GM12878 (cell line): ENCODE results near the gene EVX2. TPM values are rescaled to one million over a fixed set of nuclear protein-coding genes. Genes with fewer than 3 reads are reported as not detected.

Source experiments
- ATAC-seq: fragments of 200-7000 bp; cut with Tn5 transposase; 3 replicates; pipeline ENCODE4 v1.9.1; 2020; ENCODE audit warnings: mild to moderate bottlenecking, moderate library complexity
- BruUV-seq: library from RNA; stranded (reverse); fragments of 400-500 nt; replicated peaks from 2 replicates; lab custom pipeline; 2021; lab: Mats Ljungman, UMichigan
- CTCF ChIA-PET: fragments of 300-600 bp; sonication (Branson Sonifier 250); formaldehyde crosslinking; extraction: SDS; loops from one replicate; lab custom pipeline; 2021; ENCODE audit warnings: inconsistent platforms; lab: Yijun Ruan, JAX
- POLR2A ChIA-PET: fragments of 350-600 bp; formaldehyde crosslinking; extraction: SDS; loops from one replicate; lab custom pipeline; 2021; ENCODE audit warnings: inconsistent platforms; lab: Charles Lee
- RAD21 ChIA-PET: fragments of 300-600 bp; sonication (Branson Sonifier 250); formaldehyde crosslinking; loops from one replicate; lab custom pipeline; 2023; ENCODE audit warnings: antibody characterized with exemption; ENCODE audit not compliant: unreplicated experiment; lab: Charles Lee
- SMC1A ChIA-PET: fragments of 300-600 bp; sonication (Branson Sonifier 250); formaldehyde crosslinking; loops from one replicate; lab custom pipeline; 2023; ENCODE audit not compliant: unreplicated experiment, uncharacterized antibody; lab: Charles Lee
- DNase-seq: peaks from one replicate; pipeline ENCODE4 v3.0.0-alpha.2; 2011; ENCODE audit warnings: low read depth, low spot score
- FAIRE-seq: peaks from 3 replicates; lab custom pipeline; 2011; peaks lifted over from hg19 to GRCh38; lab: Jason Lieb, UNC
- H2AFZ ChIP-seq: 2 replicates; pipeline ENCODE4 v1.6.0; 2011; ENCODE audit warnings: low read depth, low read length, control low read depth; ENCODE audit not compliant: control insufficient read depth
- H3K27ac ChIP-seq: 2 replicates; pipeline ENCODE4 v1.5.1; 2011; ENCODE audit warnings: control low read depth; ENCODE audit not compliant: control insufficient read depth, insufficient read depth
- H3K27me3 ChIP-seq, 2 experiments: replicated peaks in 1 of 2; 2 replicates each; pipeline versions ENCODE4 v1.6.0 to v1.6.1; 2011; ENCODE audit warnings: low read length in 1 of 2; ENCODE audit not compliant: control insufficient read depth in 2 of 2, insufficient read depth in 2 of 2
- H3K36me3 ChIP-seq, 2 experiments: 2 replicates each; pipeline ENCODE4 v1.5.1; 2011; ENCODE audit warnings: low read length in 1 of 2; ENCODE audit not compliant: control insufficient read depth in 2 of 2, insufficient read depth in 2 of 2
- H3K4me1 ChIP-seq: 2 replicates; pipeline ENCODE4 v1.6.1; 2011; ENCODE audit warnings: mild to moderate bottlenecking, low read length, moderate library complexity, mixed read lengths; ENCODE audit not compliant: control insufficient read depth, insufficient read depth
- H3K4me2 ChIP-seq: 2 replicates; pipeline ENCODE4 v1.6.0; 2011; ENCODE audit warnings: control low read depth; ENCODE audit not compliant: control insufficient read depth, insufficient read depth
- H3K4me3 ChIP-seq: fragments of 200-600 bp; sonication (generic); 2 replicates; pipeline ENCODE4 v1.5.1; 2016
- H3K79me2 ChIP-seq: 2 replicates; pipeline ENCODE4 v1.6.0; 2011; ENCODE audit warnings: low read length; ENCODE audit not compliant: control insufficient read depth, insufficient read depth
- H3K9ac ChIP-seq: 2 replicates; pipeline ENCODE4 v1.8.0; 2011; ENCODE audit warnings: low read length, control low read depth, mixed read lengths; ENCODE audit not compliant: control insufficient read depth, insufficient read depth
- H3K9me3 ChIP-seq: replicated peaks from 3 replicates; pipeline ENCODE4 v1.5.1; 2011; ENCODE audit warnings: mild to moderate bottlenecking, low read length; ENCODE audit not compliant: control insufficient read depth, insufficient read depth
- H4K20me1 ChIP-seq: 2 replicates; pipeline ENCODE4 v1.6.0; 2011; ENCODE audit not compliant: control insufficient read depth, insufficient read depth
- EGR1 ChIP-seq, 2 experiments: IDR thresholded peaks; 1 replicate in 1 of 2; 2 replicates in 1 of 2; pipeline ENCODE4 v1.6.1; 2011 to 2012; ENCODE audit warnings: low read depth in 2 of 2, low read length in 2 of 2, borderline replicate concordance in 1 of 2, mild to moderate bottlenecking in 1 of 2, moderate library complexity in 1 of 2
- ESRRA ChIP-seq: IDR thresholded peaks from 2 replicates; pipeline ENCODE4 v1.6.1; 2012; ENCODE audit warnings: mild to moderate bottlenecking, low read length, improper control_type of control experiment
- NFYB ChIP-seq: IDR thresholded peaks from 2 replicates; pipeline ENCODE4 v1.6.1; 2011; ENCODE audit warnings: low read depth, mild to moderate bottlenecking, low read length, improper control_type of control experiment, moderate library complexity; ENCODE audit not compliant: insufficient read depth
- ZNF274 ChIP-seq: IDR thresholded peaks from one replicate; pipeline ENCODE4 v1.8.0; 2011; ENCODE audit not compliant: insufficient read length, insufficient read depth
- WGBS: methylation state at CpG from one replicate; pipeline ENCODE4 v1.1.6; 2016; ENCODE audit warnings: low lambda C conversion rate; ENCODE audit not compliant: insufficient replicate concordance, insufficient coverage; ENCODE audit errors: missing lambda C conversion rate; 5-methylcytosine and 5-hydroxymethylcytosine counted together
- in situ Hi-C: fragments of 300-500 bp; cut with MboI; formaldehyde crosslinking; loops from 9 replicates; pipeline ENCODE4 v1.14.3; 2018; ENCODE audit warnings: mixed read lengths
- intact Hi-C: fragments of 100-400 bp; cut with micrococcal nuclease; formaldehyde crosslinking; loops from one replicate; pipeline ENCODE4 v1.14.2; 2022; ENCODE audit not compliant: unreplicated experiment
- polyA plus RNA-seq, 11 experiments: library from polyadenylated mRNA; depleted of rRNA in 4 of 11; unstranded in 6 of 11; stranded (reverse) in 5 of 11; fragments of >200 nt; fragmentation: Nextera tagmentation in 4 of 11; fragmentation: Illumina TruSeq in 1 of 11; extraction: Ambion mirVana in 4 of 11; extraction: Trizol in 1 of 11; gene quantifications; 1 replicate in 1 of 11; 2 replicates in 10 of 11; pipeline versions ENCODE4 v1.2.1 to v1.2.3, GENCODE V29; 2011 to 2016; ENCODE audit warnings: inconsistent platforms in 2 of 11, missing spikeins in 2 of 11, low read depth in 1 of 11
- total RNA-seq, 4 experiments: library from RNA; depleted of rRNA in 3 of 4; stranded (reverse); fragments of >200 nt in 3 of 4; fragmentation: Illumina TruSeq in 1 of 4; extraction: Trizol in 1 of 4; gene quantifications; 2 replicates each; pipeline versions ENCODE4 v1.2.1 to v1.2.3, GENCODE V29; 2013 to 2021
- TF ChIP-seq, protein P1 (sequence below): fragments of 450-650 bp; IDR thresholded peaks from 2 replicates; pipeline ENCODE4 v1.6.1; 2017; ENCODE audit warnings: mild to moderate bottlenecking, moderate library complexity

Gene EVX2
- total and polyA plus RNA-seq, 10 of the 15 experiments (the other 5 are each of a cell fraction or from before 2014, with no cell fraction given), result not detected

DNA sequence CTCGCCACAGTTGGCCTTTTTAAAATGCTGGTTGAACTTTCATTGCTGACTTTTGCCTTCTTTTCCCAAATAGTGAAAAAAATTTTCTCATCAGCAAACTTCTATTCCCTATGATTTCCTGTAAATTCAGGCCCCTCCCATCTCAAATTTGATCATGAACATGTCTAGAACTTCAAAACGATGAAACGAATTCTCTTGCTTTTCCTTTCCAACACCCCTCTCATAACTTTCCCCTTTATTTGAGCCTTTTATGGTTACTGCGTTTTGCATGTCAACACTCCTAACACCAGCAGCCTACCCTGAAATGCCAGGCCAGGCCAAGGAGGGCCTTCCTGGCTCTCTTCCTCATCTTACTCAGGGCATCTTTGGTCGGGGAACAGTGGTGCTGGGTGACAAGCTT is 7.1 kb upstream of the EVX2 start:
- ChIA-PET CTCF (no interaction called here), POLR2A (no interaction called here), SMC1A (no interaction called here), RAD21 (no interaction called here)
- no peak for ATAC-seq
- no peak for FAIRE-seq
- intact Hi-C loops (no loop called here), in situ Hi-C loops (no loop called here)
- Histone ChIP-seq H3K79me2 (no peaks in the 10 kb centered on the region), H3K27ac (no peak overlapping the region), H3K9ac (no peak overlapping the region), H3K4me3 (no peak overlapping the region), H3K4me1 (no peaks in the 10 kb centered on the region), H2AFZ (no peak overlapping the region), H3K36me3 (no peaks in the 10 kb centered on the region), H4K20me1 (no peaks in the 10 kb centered on the region), H3K9me3 (no peaks in the 10 kb centered on the region), H3K4me2 (no peak overlapping the region), H3K27me3 (peaks cover 11 to 30% of the 10 kb centered on the region in 2 experiments)
- no TSS peak for BruUV-seq
- TF ChIP-seq EGR1 (IDR thresholded peaks at IDR 0.05; ENCODE audit: borderline replicate concordance in 1 of 2, low read depth in 2 of 2, low read length in 2 of 2), result no peak
- TF ChIP-seq ESRRA, result no peak
- TF ChIP-seq NFYB, result no peak
- TF ChIP-seq ZNF274, result no peak
- TF ChIP-seq, protein P1, sequence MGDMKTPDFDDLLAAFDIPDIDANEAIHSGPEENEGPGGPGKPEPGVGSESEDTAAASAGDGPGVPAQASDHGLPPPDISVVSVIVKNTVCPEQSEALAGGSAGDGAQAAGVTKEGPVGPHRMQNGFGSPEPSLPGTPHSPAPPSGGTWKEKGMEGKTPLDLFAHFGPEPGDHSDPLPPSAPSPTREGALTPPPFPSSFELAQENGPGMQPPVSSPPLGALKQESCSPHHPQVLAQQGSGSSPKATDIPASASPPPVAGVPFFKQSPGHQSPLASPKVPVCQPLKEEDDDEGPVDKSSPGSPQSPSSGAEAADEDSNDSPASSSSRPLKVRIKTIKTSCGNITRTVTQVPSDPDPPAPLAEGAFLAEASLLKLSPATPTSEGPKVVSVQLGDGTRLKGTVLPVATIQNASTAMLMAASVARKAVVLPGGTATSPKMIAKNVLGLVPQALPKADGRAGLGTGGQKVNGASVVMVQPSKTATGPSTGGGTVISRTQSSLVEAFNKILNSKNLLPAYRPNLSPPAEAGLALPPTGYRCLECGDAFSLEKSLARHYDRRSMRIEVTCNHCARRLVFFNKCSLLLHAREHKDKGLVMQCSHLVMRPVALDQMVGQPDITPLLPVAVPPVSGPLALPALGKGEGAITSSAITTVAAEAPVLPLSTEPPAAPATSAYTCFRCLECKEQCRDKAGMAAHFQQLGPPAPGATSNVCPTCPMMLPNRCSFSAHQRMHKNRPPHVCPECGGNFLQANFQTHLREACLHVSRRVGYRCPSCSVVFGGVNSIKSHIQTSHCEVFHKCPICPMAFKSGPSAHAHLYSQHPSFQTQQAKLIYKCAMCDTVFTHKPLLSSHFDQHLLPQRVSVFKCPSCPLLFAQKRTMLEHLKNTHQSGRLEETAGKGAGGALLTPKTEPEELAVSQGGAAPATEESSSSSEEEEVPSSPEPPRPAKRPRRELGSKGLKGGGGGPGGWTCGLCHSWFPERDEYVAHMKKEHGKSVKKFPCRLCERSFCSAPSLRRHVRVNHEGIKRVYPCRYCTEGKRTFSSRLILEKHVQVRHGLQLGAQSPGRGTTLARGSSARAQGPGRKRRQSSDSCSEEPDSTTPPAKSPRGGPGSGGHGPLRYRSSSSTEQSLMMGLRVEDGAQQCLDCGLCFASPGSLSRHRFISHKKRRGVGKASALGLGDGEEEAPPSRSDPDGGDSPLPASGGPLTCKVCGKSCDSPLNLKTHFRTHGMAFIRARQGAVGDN, result no peak
- WGBS, result 3% methylated on average over 5 of the region's 5 CpGs
- no peak for DNase-seq
